Stromal cell of bone marrow (primary cell): ENCODE results near the gene AJAP1.

Experiments used
- DNase-seq: peaks from one replicate; pipeline ENCODE4 v3.0.0-alpha.2; 2012; ENCODE audit warnings: low read depth

Gene AJAP1

DNA sequence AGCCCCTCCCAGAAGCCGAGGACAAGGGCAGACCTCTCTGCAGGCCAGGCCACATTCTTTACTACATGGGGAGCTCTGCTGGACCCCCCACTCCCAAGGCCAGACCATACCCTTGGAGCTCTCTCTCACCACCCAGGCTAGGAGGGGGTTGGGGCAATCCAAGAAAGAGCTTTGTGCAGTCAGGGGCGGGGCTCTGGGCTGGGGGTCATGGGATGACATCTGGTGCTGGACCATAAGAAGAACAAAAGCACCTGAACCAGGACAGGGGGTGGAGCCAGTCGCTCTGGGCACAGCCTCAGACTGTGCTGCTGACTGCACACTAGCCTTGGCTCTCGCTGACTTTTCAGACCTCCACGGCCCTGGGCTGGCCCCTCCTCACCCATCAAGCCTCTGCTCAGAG is 23.1 kb upstream of the AJAP1 start:
- DNase-seq: no peak

GRCh38 chr1:4633346-4633745 is 21.1 kb upstream of the AJAP1 start:
- DNase-seq: no peak

DNA sequence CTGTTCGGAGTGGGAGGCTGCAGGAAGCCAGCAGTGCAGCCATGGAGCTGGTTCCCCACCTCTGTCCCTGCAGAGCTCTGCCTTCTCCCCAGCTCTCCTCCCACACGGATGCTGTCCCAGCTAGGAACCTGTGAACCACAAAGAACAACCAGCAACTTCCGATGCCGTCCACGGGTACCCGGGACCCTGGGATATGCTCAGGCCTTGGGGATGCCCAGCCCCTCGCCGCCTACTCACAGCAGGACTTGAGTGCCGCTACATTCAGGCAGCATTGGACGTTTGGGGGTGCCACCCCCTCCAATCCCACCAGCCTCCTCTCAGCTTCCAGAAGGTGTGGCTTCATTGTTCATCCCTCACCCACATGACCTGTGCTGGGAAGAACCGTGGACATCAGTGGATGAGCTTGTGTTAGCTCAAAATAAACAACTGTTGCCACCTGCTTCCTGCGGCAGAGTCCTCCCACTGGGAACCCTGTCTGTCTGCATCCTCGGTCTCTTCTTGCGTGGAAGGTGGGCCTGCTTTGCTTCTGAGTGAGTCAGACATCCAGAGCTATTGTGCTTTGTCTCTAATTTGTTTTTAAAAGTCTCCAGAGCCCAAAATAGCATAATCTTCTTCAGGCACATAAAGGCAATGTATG is 20.1 kb upstream of the AJAP1 start:
- no peak for DNase-seq

DNA sequence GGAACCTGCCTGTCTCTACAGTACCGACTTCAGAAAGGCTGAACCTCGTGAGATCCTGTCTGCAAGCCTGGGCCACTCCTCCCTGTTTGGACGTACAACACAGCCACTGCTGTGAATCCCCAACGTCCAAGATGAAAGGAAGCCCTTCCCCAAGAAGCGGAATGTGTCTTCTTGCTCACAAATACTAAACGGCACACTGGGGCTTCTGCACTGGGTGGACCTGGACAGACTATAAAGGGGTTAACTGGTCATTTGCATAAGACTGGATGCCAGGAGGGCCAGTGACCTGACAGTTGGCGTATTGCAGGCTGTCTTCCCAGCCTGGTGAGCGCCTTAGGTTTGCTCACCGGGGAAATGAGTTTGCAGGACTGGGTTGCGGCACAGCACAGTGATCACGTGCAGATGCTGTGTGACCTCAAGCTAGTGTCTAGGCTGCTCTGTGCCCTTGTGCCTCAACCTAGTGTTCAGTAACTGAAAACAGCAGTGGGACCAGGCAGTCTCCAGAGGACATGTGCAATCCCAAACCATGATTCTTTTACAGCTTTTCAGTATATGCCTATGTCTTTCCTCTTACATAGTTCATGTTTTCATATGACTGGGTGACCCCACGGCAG is 19.5 kb upstream of the AJAP1 start:
- DNase-seq: no peak

DNA sequence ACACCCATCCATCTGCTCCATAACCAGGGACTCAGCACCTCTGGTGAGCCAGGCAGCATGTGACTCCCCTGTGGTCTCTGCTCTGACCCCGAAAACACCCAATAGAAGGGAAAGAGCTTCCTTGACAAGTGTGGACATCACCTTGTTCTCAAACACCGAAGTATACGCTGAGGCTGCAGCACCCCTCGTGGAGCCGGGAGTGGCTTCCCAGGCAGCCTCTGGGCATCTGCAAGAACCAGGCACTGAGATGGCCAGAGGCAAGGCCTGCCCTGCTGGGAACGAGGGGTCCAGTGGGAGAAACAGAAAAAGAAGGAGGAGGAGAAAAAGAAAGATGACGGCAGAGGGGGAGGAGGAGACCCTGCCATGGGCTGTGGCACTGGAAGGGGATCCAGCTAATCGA is 18.2 kb upstream of the AJAP1 start:
- no peak for DNase-seq

DNA sequence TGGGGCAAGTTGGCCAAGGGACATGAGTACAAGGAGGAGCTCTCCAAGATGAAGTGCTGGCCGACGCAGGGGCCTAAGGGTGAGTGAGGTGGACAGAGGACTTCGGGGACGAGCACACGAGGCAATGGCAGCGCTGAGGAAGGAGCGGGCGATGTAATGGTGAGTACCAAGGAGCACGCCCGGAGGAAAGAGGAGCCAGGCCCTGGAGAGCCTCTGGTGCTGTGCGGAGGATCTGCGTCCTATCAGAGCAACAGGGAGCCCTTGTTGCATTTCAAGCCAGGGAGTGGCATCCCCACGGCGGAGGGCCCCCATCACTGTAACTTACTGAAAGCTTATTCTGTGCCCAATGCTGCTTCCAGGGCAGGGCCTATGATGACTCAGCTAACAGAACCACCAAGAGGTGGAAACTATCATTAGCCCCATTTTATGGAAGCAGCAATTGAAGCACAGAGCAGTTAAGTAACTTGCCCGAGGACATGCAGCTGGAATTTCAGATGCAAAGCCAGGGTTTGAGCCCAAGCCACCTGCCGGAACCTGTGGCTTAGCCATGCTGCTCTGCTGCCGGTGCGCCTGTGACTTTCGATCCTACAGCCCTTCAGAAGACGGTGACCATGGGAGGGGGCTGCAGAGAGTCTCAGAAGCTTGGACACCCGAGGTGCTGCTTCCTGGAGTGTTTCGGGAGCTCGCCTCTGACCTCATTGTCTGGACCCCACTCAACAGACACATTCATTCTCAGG is 17.6 kb upstream of the AJAP1 start:
- no peak for DNase-seq

- DNase-seq: no peak
These were observed 16.6 kb upstream of the AJAP1 start for GRCh38 chr1:4637616-4638344.

- DNase-seq: no peak
These were observed 16.1 kb upstream of the AJAP1 start for GRCh38 chr1:4638345-4638729.

DNA sequence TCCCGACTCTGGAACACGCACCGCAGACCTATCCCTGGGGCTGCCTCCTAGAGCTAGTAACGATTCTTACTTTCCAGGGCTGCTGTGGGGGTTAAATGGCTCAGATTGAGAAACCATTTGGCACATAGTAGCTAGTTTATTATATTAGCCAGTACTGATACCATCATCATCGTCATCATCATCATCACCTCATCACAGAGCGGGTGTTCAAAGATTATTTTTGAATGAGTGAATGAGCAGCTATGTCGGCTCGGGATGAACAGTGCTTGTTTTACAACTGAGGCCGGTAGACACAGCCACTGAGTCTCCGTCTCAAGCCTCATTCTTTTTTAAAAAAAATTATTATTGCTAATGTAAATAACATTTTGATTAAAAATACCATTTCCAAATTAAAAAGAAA is 13.5 kb upstream of the AJAP1 start:
- no peak for DNase-seq

DNA sequence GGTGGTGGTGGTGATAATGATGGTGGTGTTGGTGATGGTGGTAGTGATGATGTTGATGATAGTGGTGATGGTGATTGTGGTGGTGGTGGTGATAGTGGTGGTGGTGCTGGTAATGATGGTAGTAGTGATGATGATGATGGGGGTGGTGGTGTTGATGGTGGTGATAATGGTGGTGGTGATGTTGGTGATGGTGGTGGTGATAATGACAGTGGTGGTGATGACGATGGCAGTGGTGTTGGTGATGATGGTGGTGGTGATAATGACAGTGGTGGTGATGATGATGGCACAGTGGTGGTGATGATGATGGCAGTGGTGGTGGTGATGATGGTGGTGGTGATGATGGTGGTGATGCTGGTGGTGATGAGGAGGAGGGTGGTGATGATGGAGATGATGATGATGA is 7.0 kb upstream of the AJAP1 start:
- no peak for DNase-seq

- DNase-seq: no peak
These were observed 5.8 kb upstream of the AJAP1 start for GRCh38 chr1:4648657-4649056.

DNA sequence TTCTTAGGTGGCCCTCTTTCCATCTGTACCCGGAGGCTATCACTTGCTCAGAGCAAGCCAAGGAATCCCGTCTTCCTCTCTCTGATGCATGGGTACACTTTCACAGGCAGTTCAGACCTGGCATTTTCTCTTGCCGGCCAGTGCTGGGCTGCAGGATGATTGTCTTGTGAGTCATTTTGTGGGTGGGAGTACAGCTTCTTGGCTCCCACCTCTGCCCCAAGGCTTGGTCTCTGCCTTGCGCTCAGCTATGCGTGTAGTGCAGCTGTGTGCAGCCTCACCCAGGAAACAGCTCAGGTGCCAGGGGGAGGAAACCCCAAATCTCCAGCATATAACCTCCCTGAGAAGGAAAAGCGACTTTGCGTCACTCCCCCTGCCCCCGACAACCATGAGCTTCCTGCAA is 3.9 kb upstream of the AJAP1 start:
- DNase-seq: no peak

DNA sequence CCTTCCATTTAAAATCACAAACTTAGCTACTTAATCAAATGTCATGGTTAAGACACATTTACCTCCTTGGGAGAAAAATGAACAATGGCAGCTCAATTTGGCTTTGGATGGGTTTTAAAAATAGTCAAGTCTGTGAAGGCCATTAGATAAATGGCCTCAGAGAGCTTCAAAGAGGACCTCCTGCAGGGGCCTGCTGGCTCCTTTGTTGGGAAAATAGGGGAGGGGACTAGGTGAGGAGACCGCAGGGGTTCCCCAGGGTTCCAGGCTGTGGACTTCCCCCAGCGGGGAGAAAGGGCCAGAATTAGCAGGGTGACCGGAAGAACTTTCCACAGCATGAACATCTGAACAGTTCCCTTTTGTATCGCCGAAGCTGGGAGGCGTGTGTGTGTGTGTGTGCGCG is 3.4 kb upstream of the AJAP1 start:
- no peak for DNase-seq

DNA sequence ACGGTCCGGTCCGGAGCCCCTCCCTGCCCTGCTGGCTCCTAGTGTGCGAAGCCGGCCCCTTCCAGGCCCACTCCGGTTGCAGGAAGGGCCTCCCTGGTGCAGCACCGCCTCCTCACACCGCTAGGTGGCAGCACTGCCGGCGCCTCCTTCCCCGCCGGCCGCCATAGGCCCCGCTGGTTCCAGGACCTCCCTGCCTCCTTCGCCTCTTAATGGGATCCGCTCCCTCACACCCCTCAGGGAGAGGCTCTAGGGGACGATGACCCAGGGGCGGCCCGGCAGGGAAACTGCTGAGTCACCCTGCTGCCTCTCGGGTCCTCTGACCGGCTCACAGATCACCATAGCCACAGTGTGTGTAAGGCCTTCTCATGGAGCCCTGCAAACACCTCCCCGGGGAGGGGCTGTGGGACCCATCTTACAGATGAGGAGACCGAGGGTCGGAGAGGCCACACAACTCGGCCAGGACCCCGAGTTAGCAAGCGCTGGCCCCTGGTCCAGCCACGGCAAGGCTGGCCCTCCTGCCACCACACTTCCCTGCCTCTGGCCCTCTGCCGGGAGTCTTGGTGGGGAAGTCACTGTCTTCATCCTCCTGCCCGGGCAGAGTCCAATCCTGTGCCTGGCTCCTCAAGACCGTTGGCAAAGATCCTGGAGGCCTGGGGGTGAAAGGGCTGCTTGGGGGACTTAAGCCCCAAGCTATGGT is 1.6 kb upstream of the AJAP1 start:
- no peak for DNase-seq

GRCh38 chr1:4653328-4653660 is 1.1 kb upstream of the AJAP1 start:
- DNase-seq: no peak

- DNase-seq: no peak
These were observed 610 bp downstream of the AJAP1 start for GRCh38 chr1:4654764-4655673.

DNA sequence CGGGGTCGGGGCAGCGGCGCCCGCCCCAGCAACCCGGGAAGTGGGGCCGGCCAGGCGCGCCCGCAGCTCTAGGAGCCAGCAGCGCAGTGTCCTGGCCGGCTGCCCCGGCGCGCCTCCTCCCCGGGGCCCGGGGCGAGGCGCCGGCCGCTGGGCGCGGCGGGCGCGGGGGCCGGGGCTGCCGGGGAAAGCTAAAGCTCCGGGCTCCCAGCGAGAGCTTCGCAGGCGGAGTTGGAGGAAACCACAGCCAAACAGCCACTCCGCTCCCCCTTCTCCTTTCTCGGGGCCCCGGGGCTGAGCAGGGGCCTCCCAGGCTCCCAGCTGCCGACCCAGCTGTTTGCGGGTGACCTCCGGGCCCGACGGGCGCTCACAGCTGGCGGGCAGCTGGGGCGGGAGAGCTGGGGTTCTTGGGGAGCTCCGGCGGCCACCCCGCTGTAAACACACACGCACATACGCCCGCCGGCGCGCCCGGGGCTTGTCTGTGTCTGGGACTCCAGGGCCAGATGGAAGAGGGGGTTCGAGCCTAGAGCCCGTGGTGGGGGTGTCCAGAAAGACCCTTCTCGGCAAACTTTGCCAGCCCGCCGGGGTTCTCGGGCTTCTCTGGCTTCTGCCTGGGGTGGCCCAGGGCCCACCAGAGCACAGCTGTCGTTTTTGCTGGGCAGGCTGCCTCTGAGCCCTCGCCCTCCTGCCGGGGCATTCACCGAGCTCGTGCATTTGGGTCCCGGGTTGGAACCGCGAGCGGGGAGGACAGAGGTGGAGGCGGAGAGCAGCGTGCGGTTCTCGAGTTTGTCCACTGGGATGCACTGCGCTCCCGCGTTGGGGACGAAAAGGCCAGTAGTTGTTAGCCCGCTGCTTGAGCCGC is 1.5 kb downstream of the AJAP1 start:
- DNase-seq: no peak

DNA sequence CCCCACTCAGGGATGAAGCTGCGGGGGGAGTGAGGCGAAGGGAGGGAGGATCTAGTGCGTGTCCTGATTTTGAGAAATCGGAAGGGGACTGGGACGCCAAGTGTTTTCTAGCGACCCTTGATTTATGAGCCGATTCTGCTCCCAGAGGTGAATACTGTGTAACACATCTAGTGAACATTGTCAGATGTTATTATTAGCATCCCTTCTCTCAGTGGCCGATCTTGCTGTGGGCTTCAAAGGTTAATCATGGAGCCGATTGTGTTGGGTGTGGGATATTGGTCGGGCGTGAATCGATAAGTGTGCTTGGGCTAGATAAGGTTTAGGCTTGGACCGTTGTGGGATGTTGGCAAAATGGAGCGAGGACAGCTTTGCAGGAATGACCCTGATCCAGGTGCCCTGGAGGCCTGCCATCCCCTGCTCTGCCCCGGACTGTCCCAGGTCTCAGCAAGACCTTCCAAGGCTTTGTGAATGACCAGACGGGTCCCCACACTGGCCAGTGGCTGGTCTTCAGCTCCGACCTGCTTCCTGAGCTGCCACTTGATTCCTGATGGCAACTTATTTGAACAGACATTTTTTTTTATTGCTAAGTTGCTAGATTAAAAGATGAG is 2.2 kb downstream of the AJAP1 start:
- DNase-seq: no peak

- DNase-seq: no peak
These were observed 2.9 kb downstream of the AJAP1 start for GRCh38 chr1:4657244-4657789.
